Activated CD4-positive, alpha-beta T cell treated with anti-CD3 and anti-CD28 coated beads, Interleukin-2, amount 50 U/mL, for 48 hours (primary cell): Measurements from ENCODE around the gene MTHFR.

Experiments used
- DNase-seq, 2 experiments: peaks; one replicate each; pipeline ENCODE4 v3.0.0-alpha.2; 2020

The MTHFR gene

DNA sequence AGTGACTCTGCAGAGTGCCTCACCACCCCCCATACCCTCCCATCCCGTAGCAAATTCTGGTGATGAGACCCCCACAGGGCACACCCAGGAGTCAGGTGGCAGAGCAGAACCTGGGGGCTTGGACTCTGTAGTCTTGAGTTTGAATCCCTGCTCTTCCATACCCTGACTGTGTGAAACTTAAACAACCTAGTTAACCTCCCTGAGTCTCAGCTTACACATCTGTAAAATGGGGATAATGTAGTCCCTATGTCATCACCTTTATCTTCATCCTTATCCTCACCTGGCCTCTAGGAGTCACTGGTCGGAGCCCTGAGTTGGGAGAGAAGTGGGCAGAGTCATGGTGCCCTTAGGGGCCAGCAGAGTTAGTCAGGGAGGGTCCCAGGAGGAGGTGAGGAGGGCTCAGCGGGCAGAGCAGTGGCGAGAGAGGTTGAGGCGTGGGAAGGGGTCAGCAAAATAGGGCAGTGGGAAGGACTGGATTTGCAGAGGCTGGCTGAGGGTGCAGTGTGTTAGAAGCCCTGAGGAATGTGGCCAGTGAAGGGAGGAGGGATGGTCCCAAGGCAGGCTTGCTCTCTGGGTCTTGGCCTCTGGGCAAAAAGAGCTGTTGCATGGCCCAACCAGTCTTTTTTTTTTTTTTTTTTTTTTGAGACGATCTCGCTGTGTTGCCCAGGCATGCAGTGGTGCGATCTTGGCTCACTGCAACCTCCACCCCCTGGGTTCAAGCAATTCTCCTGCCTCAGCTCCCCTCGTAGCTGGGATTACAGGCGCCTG lies 25.2 kb downstream of the MTHFR start:
- no peak for DNase-seq

DNA sequence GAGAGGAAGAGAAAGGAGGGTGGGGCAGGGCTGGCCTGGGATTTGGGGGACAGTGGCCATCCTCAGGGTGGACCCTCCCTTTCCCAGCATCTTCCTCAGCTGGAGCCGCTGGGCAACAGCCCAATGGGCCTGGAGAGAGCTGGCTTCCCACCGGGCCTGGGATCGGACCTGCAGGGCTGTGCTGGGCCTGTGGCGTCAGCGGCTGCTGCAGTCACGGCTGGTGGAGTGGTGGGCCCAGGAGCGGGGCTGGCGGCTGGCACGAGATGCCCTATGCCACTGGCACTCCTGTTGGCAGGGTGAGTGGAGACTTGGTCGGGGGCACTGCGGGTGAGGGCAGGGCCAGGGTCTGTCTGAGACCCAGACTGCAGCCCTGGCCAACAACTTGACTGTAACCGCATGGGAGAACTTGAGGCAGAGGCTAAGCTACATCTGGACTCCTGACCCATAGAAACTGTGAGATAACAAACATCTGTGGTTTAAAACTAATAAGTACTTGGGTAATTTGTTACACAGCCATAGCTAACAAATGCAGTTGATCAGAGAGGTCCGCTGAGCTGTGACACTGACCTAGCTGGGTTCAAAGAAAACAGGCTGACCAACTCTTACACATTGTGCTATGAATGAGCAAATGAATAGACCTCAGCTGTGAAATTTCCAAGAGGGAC lies 25.9 kb downstream of the MTHFR start:
- no peak for DNase-seq

DNA sequence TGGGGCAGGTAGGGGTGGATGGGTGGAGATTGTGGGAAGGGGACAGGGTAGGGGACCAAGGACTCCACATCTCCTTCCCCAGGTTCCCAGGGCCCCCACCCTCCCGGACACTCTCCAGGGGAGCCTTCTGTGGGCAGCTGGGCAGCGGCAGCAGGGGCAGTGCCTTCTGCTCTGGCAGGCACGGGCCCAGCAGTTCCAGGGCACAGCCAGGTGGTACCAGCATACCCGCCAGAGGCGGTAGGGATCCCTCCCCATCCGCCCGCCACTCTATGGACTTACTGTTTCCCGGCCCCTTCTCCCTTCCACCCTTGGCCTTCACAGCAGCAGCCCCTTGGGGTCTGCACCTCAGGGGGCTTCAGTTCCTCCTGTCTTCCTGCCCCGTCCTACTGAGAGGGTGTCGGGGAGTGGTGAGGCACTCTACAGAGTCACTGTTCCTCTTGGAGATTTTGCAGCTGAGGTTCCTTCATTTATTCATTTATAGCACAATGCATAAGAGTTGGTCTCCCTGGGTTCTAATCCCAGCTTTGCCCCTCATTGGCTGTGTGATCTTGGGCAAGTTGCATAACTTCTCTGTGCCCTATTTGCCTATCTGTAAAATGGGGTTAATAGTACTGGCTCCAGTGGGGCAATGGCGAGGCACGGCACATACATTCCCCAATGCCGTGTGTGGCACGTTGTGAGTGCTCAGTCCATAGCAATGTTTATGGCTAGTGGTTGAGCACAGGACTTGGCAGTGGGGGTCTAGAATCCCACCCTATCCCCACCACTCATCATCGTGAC lies 26.7 kb downstream of the MTHFR start:
- no peak for DNase-seq

DNA sequence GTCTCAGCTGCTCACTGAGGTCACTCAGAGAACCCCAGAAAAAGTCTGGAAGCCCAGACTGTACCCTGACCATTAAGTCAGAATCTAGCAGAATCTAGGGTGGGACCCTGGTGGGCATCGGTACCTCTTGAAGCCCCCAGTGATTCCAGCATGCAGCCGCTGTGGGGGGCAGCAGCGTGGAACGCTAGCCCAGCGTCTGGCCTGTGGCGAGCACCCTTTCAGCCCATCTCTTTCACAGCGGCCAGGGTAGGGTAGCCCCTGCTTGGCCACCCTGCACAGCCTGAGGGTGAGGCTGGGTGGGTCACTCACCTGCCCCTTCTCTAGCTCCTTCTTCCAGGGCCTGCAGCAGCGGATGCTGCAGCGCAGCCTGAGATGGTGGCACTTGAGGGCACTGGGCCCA lies 27.4 kb downstream of the MTHFR start:
- DNase-seq: no peak

DNA sequence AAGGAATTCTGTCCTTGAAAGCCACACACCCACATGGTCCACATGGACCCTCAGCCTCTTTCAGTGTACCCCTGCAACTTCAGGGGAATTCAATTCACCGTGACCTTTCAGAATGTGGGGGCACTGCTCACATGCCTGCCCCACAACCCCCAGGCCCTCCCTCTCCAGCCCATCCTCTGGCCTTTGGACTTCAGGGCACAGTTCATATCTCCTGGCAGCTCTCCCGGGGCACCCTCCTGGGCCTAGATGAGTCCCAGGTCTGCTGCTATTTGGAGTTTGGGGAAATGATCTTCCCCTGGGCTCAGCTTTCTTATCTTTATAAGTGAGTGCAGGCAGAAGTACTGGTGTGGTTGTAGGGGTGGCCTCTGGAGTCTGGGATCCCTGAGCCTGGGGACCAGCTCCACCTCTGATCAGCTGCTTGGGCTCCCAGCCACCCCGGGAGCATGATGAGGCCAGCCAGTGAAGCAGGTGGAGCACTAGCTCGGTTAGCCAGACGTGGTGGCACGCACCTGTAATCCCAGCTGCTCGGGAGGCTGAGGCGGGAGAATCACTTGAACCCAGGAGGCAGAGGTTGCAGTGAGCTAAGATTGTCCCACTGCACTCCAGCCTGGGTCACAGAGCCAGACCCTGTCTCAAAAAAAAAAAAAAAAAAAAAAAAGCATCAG lies 28.0 kb downstream of the MTHFR start:
- no peak for DNase-seq

DNA sequence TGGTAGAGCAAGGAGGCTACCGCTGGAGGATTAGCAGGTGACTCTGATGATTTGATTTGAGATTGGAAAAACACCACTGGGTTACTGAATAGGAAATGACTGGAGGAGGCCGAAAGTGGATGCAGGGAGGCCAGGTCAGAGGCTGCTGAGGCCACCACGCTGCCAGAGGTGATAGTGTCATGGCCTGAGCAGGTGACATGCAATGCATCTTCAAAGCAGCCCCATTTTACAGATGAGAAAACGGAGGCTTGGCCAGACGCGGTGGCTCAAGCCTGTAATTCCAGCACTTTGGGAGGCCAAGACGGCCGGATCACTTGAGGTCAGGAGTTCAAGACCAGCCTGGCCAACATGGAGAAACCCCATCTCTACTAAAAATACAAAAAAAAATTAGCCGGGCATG lies 31.0 kb downstream of the MTHFR start:
- no peak for DNase-seq

DNA sequence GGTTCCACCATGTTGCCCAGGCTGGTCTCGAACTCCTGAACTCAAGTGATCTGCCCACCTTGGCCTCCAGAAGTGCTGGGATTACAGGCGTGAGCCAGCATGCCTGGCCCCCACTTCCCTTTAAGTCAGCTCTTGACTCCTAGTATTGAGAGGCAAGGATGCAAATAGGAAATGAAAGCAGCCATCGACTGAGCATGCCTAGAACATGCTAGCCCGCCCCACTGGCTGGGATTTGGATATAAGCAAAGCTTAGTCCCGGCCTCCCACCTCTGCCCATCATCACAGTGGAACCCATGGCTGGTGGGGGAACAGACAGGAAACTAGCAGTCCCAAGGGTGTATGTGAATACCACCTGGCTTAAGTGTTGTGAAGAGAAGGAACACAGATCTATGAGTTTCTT lies 33.3 kb downstream of the MTHFR start:
- DNase-seq: no peak

DNA sequence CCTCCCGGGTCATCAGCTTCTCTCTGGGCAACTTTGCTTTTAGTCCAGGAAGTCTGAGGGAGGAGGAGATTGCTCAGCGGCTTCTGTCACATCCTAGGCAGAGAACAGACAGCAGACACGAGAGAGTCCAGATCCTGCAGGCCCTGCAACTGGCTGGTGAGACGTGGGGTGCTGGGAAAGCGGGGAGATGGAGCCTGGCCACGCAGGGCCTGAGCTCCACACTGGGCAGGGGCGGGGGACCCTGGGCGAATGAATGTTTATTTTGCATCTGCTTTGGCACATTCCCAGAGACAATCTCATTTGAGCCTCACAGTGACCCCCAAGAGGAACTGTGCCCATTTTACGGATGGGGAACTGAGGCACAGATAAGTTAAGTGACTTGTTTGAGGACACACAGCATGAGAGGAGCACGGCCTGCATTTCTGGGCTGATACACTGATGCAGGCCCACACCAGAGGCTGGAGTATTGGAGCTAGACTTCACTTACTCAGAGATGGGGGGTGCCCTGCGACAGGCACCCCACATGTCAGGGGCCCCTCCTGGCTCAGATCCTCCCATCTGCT lies 34.2 kb downstream of the MTHFR start:
- no peak for DNase-seq

DNA sequence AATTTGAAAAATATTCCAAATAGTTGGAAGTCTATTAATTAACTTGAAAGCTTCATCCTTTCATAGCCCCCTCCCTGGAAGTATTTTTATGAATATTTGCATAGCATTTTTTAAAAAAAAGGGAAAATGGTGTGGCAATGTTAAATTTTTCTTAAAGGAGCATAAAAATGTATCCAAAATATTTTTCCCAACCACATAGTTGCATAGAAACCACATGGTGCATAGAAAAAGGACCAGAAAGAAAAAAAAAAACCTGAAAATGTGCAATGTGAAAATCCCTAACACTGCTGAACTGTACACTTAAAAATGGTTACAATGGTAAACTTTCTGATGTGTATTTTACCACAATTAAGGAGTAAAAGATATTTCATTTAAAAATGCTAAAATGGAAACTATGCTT lies 35.8 kb downstream of the MTHFR start:
- DNase-seq: no peak

DNA sequence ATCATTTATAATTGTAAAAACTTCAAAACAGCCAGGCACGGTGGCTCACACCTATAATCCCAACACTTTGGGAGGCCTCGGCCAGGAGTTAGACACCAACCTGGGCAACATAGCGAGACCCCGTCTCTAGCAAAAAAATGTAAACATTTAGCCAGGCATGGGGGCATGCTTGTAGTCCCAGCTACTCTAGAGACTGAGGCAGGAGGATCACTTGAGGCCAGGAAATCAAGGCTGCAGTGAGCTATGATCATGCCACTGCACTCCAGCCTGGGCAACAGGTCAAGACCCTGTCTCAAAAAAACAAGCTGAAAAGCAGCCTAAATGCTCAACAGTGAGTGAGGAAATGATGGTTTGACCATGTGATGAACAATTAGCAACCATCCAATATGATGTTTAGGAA lies 36.5 kb downstream of the MTHFR start:
- DNase-seq: no peak

DNA sequence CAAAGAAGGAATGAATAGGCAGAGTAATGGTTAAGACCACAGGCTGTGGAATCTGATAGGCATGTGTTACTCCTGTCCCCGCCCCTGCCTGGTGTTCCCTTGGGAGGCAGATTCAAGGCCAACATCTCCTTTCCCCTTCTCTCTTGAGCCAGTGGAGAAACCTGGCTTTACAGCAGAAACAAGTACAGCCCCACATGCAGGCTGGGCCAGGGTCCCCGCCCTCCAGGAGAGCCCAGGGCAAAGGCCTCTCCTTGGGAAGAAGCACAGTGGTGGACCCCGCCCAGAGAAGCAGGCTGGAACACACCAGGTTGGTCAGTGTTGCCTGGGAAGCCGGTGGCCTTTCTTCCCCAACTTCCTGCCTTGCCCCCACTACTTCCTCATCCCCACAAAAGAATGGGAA lies 36.9 kb downstream of the MTHFR start:
- DNase-seq: no peak

DNA sequence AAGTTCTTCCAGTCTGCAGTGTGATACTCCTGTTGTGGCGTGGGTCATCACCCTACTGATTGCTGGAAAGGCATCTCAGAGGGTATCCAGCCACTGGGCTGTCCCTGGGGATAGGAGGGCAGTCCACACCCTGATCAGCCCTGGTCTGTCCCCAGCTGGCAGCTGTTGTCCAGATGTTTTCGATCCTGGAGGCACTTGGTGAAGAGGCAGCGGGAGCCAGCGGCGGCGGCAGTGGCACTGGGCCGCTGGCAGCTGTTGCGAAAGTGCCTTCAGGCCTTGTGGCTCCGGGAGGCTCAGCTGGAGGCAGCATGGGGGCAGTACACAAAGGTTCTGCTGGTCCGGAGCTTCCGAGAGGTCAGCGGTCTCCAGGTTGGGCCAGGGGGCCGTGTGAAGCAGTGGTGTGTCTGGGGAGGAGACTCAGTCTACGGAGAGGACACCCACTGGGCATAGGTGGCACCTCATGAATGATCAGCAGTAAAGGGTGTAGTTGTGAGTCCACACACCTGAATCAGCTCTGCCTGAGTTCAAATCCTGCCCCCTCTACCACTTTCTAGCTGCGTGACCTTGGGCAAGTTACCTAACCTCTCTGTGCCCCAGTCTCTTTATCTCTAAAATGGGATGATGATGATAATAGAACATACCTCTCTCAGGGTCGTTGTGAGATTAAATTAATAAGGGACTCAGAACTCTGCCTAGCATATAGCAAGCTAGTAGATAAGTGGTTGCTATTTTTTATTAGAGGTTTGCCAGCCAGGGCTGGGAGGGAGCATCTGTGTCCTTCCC lies 37.7 kb downstream of the MTHFR start:
- DNase-seq: no peak

DNA sequence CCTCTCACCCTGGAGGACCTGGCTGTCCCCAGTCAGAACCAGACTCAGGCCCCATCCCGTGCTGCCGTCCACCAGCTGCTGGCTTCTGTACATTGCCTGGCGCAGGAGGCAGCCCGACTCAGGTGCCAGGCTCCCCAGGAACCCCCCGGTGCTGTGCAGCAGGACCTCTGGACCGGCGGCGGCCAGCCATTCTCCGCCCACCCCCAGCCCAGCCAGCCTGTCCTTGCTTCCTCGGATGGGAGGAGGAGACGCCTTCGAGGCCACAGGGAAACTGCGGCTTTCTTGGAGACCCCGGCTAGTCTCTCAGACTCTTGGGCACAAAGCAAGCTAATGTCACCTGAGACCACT lies 39.4 kb downstream of the MTHFR start:
- DNase-seq: no peak

DNA sequence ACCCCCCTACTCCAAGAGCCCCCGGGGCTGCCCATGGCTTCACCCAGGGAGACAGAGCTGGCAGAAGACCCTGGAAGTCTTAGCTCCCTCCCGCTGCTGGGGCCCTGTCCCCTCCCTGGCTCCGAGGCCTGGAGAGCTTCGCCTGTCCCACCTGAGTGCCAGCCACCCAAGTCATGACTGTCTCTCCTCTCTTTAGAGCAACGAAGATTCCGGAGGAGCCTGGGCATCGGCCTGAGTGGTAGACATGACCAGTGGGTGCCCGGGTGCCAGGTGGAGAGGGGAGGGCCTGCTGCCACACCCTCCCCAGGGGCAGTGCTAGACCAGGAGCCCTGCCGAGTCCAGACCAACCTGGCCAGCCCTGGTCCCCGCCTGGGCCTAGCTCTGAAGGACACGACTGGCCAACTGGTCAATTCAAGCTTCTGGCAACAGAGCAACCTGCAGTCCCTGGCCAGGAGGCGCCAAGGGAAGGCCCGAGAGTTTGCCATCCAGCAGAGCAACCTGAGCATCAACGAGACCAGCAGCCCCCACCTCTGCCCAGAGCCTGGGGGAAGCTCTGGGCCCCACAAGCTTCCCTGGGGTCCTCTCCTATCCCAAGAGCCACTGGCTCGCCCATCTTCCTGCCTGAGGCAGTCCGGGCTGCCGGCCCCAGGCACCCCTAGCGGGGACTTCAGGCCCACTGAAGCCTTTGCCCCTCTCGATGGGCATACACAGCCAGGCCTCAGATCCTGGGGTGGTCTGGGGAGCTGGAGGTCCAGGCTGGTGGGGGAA lies 39.9 kb downstream of the MTHFR start:
- no peak for DNase-seq

DNA sequence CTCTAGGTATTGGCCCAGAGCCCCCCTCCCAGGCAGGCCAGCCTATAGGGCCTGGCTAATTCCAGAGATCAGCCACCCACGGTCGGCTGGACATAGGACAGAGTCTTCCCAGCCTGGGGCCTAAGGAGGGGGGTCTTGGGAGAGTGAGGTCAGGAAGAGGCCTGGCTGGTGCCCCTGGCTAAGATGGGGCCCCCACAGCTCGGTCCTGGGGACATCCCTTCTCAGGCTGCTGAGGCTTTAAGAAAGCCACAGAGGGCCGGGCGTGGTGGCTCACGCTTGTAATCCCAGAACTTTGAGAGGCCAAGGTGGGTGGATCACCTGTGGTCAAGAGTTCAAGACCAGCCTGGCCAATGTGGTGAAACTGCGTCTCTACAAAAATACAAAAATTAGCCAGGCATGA lies 41.2 kb downstream of the MTHFR start:
- DNase-seq: no peak

DNA sequence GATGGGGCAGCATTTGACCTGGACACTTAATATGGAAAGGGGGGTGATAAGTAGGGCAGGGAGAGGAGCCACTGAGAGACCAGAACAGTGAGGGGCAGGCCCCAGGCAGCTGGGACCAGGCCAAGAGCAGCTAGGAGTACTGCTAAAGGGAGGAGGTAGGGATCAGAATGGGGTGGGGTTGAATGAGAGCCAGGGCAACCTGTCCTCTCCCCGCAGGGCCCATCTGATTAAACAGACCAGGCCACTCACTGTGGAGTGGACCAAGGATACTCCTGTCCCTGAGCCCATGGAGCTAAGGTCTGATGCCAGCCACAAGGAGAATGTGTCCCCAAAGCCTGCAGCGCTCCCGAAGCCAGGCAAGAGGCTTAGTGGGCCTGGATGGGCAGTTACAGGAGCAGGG lies 41.6 kb downstream of the MTHFR start:
- no peak for DNase-seq

DNA sequence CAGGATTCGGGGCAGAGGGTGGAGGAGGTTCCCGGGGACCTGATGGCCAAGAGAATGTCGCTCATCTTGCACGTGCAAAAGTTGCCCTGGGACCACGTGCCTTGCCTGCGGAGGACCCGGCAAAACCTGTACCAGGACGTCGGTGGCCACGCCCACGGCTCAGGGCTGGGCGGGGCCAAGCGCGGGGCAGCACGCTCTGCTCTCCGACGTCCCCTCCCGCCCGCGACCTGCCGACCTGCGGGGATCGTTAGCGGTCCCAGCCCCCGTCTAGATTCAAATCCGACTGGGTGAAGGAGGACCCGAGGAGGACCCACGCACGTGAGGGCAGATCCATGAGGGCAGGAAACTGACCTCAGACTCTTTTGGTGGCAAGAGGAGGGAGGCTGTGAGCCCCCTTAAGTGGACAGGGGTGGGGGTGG lies 43.8 kb downstream of the MTHFR start, which contains the start of gene C1orf167:
TSS of gene C1orf167 (plus strand) at position 206 of the 419 bp plus-strand sequence. CDS start 2,208 bp downstream, outside the sequence.
- DNase-seq: peak; percentile 20 to 35

DNA sequence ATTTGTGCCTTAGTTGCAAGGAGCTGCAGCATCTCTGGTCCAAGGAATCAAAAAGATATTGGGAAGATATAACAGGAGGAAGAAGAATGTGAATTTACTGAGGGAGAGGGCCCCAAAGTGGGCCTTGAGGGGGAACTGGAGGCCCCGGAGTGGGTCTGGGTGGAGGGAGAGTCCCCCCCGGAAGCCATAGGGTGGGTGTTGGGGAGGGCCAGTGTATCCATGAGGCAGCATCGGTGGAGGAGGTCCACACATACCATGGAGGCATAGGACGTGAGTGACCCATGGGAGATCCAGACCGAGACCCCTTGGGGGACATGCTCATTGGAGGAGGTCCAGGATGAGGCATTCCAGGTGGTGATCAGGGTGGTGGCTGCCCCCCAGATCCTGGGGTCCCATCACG lies 44.5 kb downstream of the MTHFR start:
- no peak for DNase-seq

DNA sequence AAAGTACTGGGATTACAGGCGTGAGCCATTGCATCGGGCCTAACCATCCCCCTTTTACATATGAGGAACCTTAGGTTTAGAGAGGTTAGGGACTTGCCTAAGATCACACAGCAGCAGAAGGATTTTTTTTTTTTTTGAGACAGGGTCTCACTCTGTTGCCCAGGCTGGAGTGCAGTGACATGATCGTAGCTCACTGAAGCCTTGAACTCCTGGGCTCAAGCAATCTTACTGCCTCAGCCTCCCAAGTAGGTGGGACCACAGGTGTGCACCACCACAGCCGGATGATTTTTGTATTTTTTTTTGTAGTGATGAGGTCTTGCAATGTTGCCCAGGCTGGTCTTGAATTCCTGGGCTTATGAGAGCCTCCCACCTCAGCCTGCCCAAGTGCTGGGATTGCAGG lies 46.0 kb downstream of the MTHFR start:
- no peak for DNase-seq

DNA sequence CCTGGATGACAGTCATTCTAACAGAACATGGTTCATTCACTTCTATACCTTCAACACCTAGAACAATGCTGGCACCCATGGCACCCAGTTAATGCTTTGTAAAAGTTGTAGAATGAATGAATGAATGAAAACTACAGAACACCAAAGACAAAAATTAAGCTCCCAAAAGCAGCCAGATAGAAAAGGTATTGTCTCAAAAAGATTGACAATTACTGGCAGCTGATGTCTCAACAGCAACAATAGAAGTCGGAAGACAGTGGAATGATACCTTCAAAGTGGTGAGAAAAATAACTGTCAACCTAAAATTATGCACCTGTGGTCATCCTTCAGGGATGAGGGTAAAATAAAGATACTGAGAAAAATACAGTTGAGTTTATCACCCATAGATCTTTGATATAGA lies 48.7 kb downstream of the MTHFR start:
- no peak for DNase-seq

DNA sequence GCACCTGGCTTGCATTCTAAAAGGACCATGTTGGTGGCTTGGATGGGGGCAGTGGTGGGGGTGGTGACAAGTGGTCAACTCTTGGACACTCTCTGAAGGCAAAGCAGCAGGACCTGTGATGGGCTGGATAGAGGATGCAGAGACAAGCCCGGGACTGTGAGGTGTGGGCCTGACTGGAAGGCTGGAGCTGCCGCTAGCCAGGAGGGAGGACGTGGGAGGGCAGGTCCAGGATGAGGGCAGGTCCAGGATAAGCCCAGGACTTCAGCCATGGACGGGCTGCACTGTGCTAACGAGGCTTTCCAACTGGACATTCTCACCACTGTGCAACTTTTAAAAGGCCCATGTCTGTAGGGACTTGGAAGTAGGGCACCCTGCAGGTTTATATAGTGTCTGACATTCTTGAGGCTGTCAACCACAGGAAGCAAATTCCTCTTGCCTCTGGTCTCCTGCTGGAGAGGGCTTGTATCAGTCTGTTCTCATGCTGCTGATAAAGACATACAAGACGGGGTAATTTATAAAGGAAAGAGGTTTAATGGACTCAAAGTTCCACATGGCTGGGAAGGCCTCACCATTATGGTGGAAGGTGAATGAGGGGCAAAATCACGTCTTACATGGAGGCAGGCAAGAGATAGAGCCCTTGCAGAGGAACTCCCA lies 52.1 kb downstream of the MTHFR start:
- DNase-seq: no peak
